CD4-positive, alpha-beta T cell (primary cell): ENCODE results near the gene ZNF385B. TPM values are rescaled to one million over a fixed set of nuclear protein-coding genes. Genes with fewer than 3 reads are reported as not detected.

Experiments
- ATAC-seq: fragments of 200-7000 bp; cut with Tn5 transposase; one replicate; pipeline ENCODE4 v1.10.0; 2022; ENCODE audit warnings: mild to moderate bottlenecking; ENCODE audit not compliant: poor library complexity
- CTCF ChIA-PET: fragments of 350-600 bp; sonication (Branson Sonifier 250); formaldehyde crosslinking; loops from one replicate; lab custom pipeline; 2021; ENCODE audit warnings: antibody characterized with exemption, inconsistent platforms; lab: Charles Lee
- POLR2A ChIA-PET: fragments of 350-600 bp; sonication (Branson Sonifier 250); formaldehyde crosslinking; loops from one replicate; lab custom pipeline; 2021; ENCODE audit warnings: antibody characterized with exemption, inconsistent platforms; lab: Charles Lee
- DNase-seq, 14 experiments: peaks; one replicate each; pipeline ENCODE4 v3.0.0-alpha.2; 2013 to 2020; ENCODE audit warnings: mixed read lengths in 2 of 14
- H3K27ac ChIP-seq, 2 donors: one replicate each; pipeline versions ENCODE4 v1.5.1 to v1.7.0; 2013; ENCODE audit warnings: low read length in 2 of 2, low read depth in 1 of 2, mild to moderate bottlenecking in 1 of 2
- H3K27me3 ChIP-seq, 2 experiments: 1 replicate in 1 of 2; 2 replicates in 1 of 2; pipeline versions ENCODE4 v1.6.1 to v1.7.0; 2013; ENCODE audit warnings: low read length in 2 of 2, control low read depth in 1 of 2, mild to moderate bottlenecking in 1 of 2, moderate library complexity in 1 of 2; ENCODE audit not compliant: insufficient read depth in 2 of 2, control insufficient read depth in 1 of 2
- H3K36me3 ChIP-seq: one replicate; pipeline ENCODE4 v1.6.1; 2013; ENCODE audit warnings: low read length, control low read depth; ENCODE audit not compliant: insufficient read depth
- H3K4me1 ChIP-seq: one replicate; pipeline ENCODE4 v1.6.1; 2013; ENCODE audit warnings: low read length, control low read depth; ENCODE audit not compliant: insufficient read depth
- H3K4me3 ChIP-seq: one replicate; pipeline ENCODE4 v1.5.1; 2013; ENCODE audit warnings: mild to moderate bottlenecking, low read length, moderate library complexity
- H3K9me3 ChIP-seq, 2 experiments: 1 replicate in 1 of 2; 2 replicates in 1 of 2; pipeline versions ENCODE4 v1.6.1 to v1.7.0; 2013; ENCODE audit warnings: low read length in 2 of 2, mild to moderate bottlenecking in 2 of 2, control low read depth in 1 of 2, moderate library complexity in 1 of 2; ENCODE audit not compliant: control insufficient read depth in 1 of 2, insufficient read depth in 1 of 2
- H3K27ac Mint-ChIP-seq: one replicate; pipeline ENCODE4 v1.8.0; 2020; ENCODE audit warnings: mixed read lengths
- H3K27me3 Mint-ChIP-seq: one replicate; pipeline ENCODE4 v1.8.0; 2021; ENCODE audit warnings: mixed read lengths
- H3K36me3 Mint-ChIP-seq: one replicate; pipeline ENCODE4 v1.8.0; 2021; ENCODE audit warnings: low read depth, mixed read lengths
- H3K4me1 Mint-ChIP-seq: one replicate; pipeline ENCODE4 v1.8.0; 2021; ENCODE audit warnings: low read depth, mixed read lengths
- H3K4me3 Mint-ChIP-seq: one replicate; pipeline ENCODE4 v1.8.0; 2020; ENCODE audit warnings: mild to moderate bottlenecking, mixed read lengths
- H3K9me3 Mint-ChIP-seq: one replicate; pipeline ENCODE4 v1.8.0; 2020; ENCODE audit warnings: mixed read lengths
- CTCF ChIP-seq: fragments of 200-600 bp; IDR thresholded peaks from one replicate; pipeline ENCODE4 v1.8.0; 2022; ENCODE audit warnings: antibody characterized with exemption, mild to moderate bottlenecking
- intact Hi-C, 2 experiments: fragments of 100-400 bp; cut with DNase I in 1 of 2; cut with micrococcal nuclease in 1 of 2; formaldehyde crosslinking; loops; one replicate each; pipeline versions ENCODE4 v1.15.1 to v1.9.0; 2023 to 2025; cut with DNase I, micrococcal nuclease
- total RNA-seq, 174 experiments: library from RNA in 2 of 174; stranded (reverse) in 2 of 174; gene quantifications; one replicate each; pipeline ENCODE4 v1.2.3 and lab custom pipeline; 2021 to 2026

The ZNF385B gene
- total RNA-seq, 2 experiments from 2014 or later, result not detected

- Mint-ChIP-seq H3K27ac (no peak overlapping the region), H3K36me3 (no peaks in the 10 kb centered on the region), H3K4me1 (no peaks in the 10 kb centered on the region), H3K27me3 (no peaks in the 10 kb centered on the region), H3K4me3 (no peak overlapping the region), H3K9me3 (no peaks in the 10 kb centered on the region)
- ChIA-PET POLR2A (no interaction called here), CTCF (no interaction called here)
- no peak overlapping the region for H3K27ac ChIP-seq
- TF ChIP-seq CTCF, result no peak
- DNase-seq (no peak), ATAC-seq (no peak)
- H3K4me3 ChIP-seq, result no peak overlapping the region
- no peaks in the 10 kb centered on the region for H3K36me3 ChIP-seq
- intact Hi-C loops, result no loop called here
- H3K4me1 ChIP-seq, result no peaks in the 10 kb centered on the region
- no peaks in the 10 kb centered on the region for H3K9me3 ChIP-seq
- no peaks in the 10 kb centered on the region for H3K27me3 ChIP-seq
These were observed 405.6 kb downstream of the ZNF385B start for GRCh38 chr2:179455824-179456223.

GRCh38 chr2:179455172-179455524 is 406.3 kb downstream of the ZNF385B start:
- CTCF ChIA-PET, result no interaction called here

GRCh38 chr2:179454443-179455171 is 406.8 kb downstream of the ZNF385B start:
- Mint-ChIP-seq H3K27ac (no peak overlapping the region), H3K4me3 (no peak overlapping the region), H3K27me3 (no peaks in the 10 kb centered on the region), H3K9me3 (no peaks in the 10 kb centered on the region), H3K4me1 (no peaks in the 10 kb centered on the region), H3K36me3 (no peaks in the 10 kb centered on the region)
- H3K27ac ChIP-seq, result no peak overlapping the region
- ATAC-seq, result no peak
- no peaks in the 10 kb centered on the region for H3K27me3 ChIP-seq
- no peaks in the 10 kb centered on the region for H3K36me3 ChIP-seq
- no peak for TF ChIP-seq CTCF
- ChIA-PET POLR2A (no interaction called here), CTCF (no interaction called here)
- H3K4me3 ChIP-seq, result no peak overlapping the region
- no peaks in the 10 kb centered on the region for H3K9me3 ChIP-seq
- intact Hi-C loops, result no loop called here
- DNase-seq, result no peak
- no peaks in the 10 kb centered on the region for H3K4me1 ChIP-seq

More at GRCh38 chr2:179455172-179455524, 406.3 kb downstream of the ZNF385B start:
- ATAC-seq, result no peak
- H3K36me3 ChIP-seq, result no peaks in the 10 kb centered on the region
- H3K4me3 ChIP-seq, result no peak overlapping the region
- H3K27ac ChIP-seq, result no peak overlapping the region
- no peaks in the 10 kb centered on the region for H3K9me3 ChIP-seq
- no peaks in the 10 kb centered on the region for H3K4me1 ChIP-seq
- intact Hi-C loops, result no loop called here
- POLR2A ChIA-PET, result no interaction called here
- no peak for TF ChIP-seq CTCF
- Mint-ChIP-seq H3K27me3 (no peaks in the 10 kb centered on the region), H3K36me3 (no peaks in the 10 kb centered on the region), H3K9me3 (no peaks in the 10 kb centered on the region), H3K27ac (no peak overlapping the region), H3K4me1 (no peaks in the 10 kb centered on the region), H3K4me3 (no peak overlapping the region)
- DNase-seq, result no peak
- H3K27me3 ChIP-seq, result no peaks in the 10 kb centered on the region
